ENCODE measurements around the gene ZNF425. TPM values are rescaled to one million over a fixed set of nuclear protein-coding genes. Genes with fewer than 3 reads are reported as not detected.
"Not testable (repeated sequence)": the region's sequence is repeated elsewhere in the genome, so short reads cannot be mapped to it uniquely, and the experiment has no call there.

Gene ZNF425
- total and polyA plus RNA-seq, 5 donors from 2014 or later: 0.35 to 1.4 (median 0.65) TPM

- Histone ChIP-seq H3K27ac (ENCODE audit: insufficient read depth, low read length, poor library complexity, severe bottlenecking) (no peak overlapping the region), H3K27me3 (ENCODE audit: control insufficient read depth, insufficient read depth, low read length) (no peaks in the 10 kb centered on the region), H3K36me3 (ENCODE audit: control insufficient read depth, insufficient read depth, low read length) (no peaks in the 10 kb centered on the region), H3K9me3 (ENCODE audit: control insufficient read depth in 2 of 2, low read length in 2 of 2) (no peaks in the 10 kb centered on the region), H3K4me1 (ENCODE audit: control insufficient read depth, insufficient read depth, low read length, poor library complexity, severe bottlenecking) (no peaks in the 10 kb centered on the region), H3K4me3 (ENCODE audit: low read depth, low read length) (no peak overlapping the region)
- Mint-ChIP-seq H3K27me3 (no peaks in the 10 kb centered on the region), H3K9me3 (no peaks in the 10 kb centered on the region), H3K4me1 (peaks cover 0 to 3% (median 0%) of the 10 kb centered on the region in 4 donors), H3K27ac (no peak overlapping the region), H3K4me3 (no peak overlapping the region), H3K36me3 (peaks cover 4% of the 10 kb centered on the region)
- ATAC-seq (ENCODE audit: low read depth in 2 of 2) (no peak), DNase-seq (no peak)
Measured at GRCh38 chr7:149099058-149099457, 27.1 kb downstream of the ZNF425 start.

- H3K27me3 ChIP-seq (ENCODE audit: control insufficient read depth, insufficient read depth, low read length): no peaks in the 10 kb centered on the region
- ATAC-seq (ENCODE audit: low read depth in 2 of 2) (no peak), DNase-seq (no peak)
- H3K4me1 ChIP-seq (ENCODE audit: control insufficient read depth, insufficient read depth, low read length, poor library complexity, severe bottlenecking): no peaks in the 10 kb centered on the region
- H3K36me3 Mint-ChIP-seq: no peaks in the 10 kb centered on the region
- no peaks in the 10 kb centered on the region for H3K9me3 ChIP-seq (ENCODE audit: control insufficient read depth in 2 of 2, low read length in 2 of 2)
- no peak overlapping the region for H3K4me3 ChIP-seq (ENCODE audit: low read depth, low read length)
- H3K27me3 Mint-ChIP-seq: no peaks in the 10 kb centered on the region
- H3K4me3 Mint-ChIP-seq: peak overlapping the region in 1 of 4 donors; percentile 2
- H3K27ac Mint-ChIP-seq: peak overlapping the region in 1 of 3 donors; percentile 62
- H3K9me3 Mint-ChIP-seq: no peaks in the 10 kb centered on the region
- H3K4me1 Mint-ChIP-seq: no peaks in the 10 kb centered on the region
- no peak overlapping the region for H3K27ac ChIP-seq (ENCODE audit: insufficient read depth, low read length, poor library complexity, severe bottlenecking)
- H3K36me3 ChIP-seq (ENCODE audit: control insufficient read depth, insufficient read depth, low read length): no peaks in the 10 kb centered on the region
Measured at GRCh38 chr7:149097088-149097487, 29.0 kb downstream of the ZNF425 start.

GRCh38 chr7:149093228-149093627, 32.9 kb downstream of the ZNF425 start:
- ATAC-seq (ENCODE audit: low read depth in 2 of 2) (no peak), DNase-seq (no peak)
- Histone ChIP-seq H3K4me3 (ENCODE audit: low read depth, low read length) (no peak overlapping the region), H3K36me3 (ENCODE audit: control insufficient read depth, insufficient read depth, low read length) (no peaks in the 10 kb centered on the region), H3K9me3 (ENCODE audit: control insufficient read depth in 2 of 2, low read length in 2 of 2) (no peaks in the 10 kb centered on the region), H3K4me1 (ENCODE audit: control insufficient read depth, insufficient read depth, low read length, poor library complexity, severe bottlenecking) (peaks cover 9% of the 10 kb centered on the region), H3K27ac (ENCODE audit: insufficient read depth, low read length, poor library complexity, severe bottlenecking) (no peak overlapping the region), H3K27me3 (ENCODE audit: control insufficient read depth, insufficient read depth, low read length) (no peaks in the 10 kb centered on the region)
- Mint-ChIP-seq H3K36me3 (no peaks in the 10 kb centered on the region), H3K9me3 (no peaks in the 10 kb centered on the region), H3K27ac (no peak overlapping the region), H3K4me3 (peak overlapping the region in 1 of 4 donors; percentile 89), H3K4me1 (peaks cover 0 to 25% (median 14%) of the 10 kb centered on the region in 4 donors), H3K27me3 (no peaks in the 10 kb centered on the region)

- H3K27me3 ChIP-seq (ENCODE audit: control insufficient read depth, insufficient read depth, low read length); H3K4me1 ChIP-seq (ENCODE audit: control insufficient read depth, insufficient read depth, low read length, poor library complexity, severe bottlenecking); DNase-seq; H3K9me3 Mint-ChIP-seq; H3K36me3 ChIP-seq (ENCODE audit: control insufficient read depth, insufficient read depth, low read length); H3K27ac ChIP-seq (ENCODE audit: insufficient read depth, low read length, poor library complexity, severe bottlenecking); ATAC-seq (ENCODE audit: low read depth in 2 of 2); H3K36me3 Mint-ChIP-seq; H3K4me3 ChIP-seq (ENCODE audit: low read depth, low read length); H3K9me3 ChIP-seq (ENCODE audit: control insufficient read depth in 2 of 2, low read length in 2 of 2); H3K27me3 Mint-ChIP-seq: not testable (repeated sequence)
- H3K4me1 Mint-ChIP-seq: peaks cover 3 to 32% (median 19%) of the 10 kb centered on the region in 4 donors
- peak overlapping the region in 1 of 3 donors; percentile 90 for H3K27ac Mint-ChIP-seq
- peak overlapping the region; percentile 52 to 89 (median 72) for H3K4me3 Mint-ChIP-seq
Measured at GRCh38 chr7:149092244-149092643, 33.9 kb downstream of the ZNF425 start.

- Mint-ChIP-seq H3K9me3 (peaks cover 0 to 3% (median 0%) of the 10 kb centered on the region in 7 donors), H3K36me3 (peaks cover 10% of the 10 kb centered on the region), H3K4me3 (peak within 1 kb of the TSS; percentile 89 to 100 (median 98)), H3K27ac (peak within 1 kb of the TSS; percentile 99 to 100 (median 99)), H3K4me1 (peaks cover 4 to 43% (median 24%) of the 10 kb centered on the region in 4 donors), H3K27me3 (no peaks in the 10 kb centered on the region)
- peaks cover 9% of the 10 kb centered on the region for H3K4me1 ChIP-seq (ENCODE audit: control insufficient read depth, insufficient read depth, low read length, poor library complexity, severe bottlenecking)
- no peaks in the 10 kb centered on the region for H3K27me3 ChIP-seq (ENCODE audit: control insufficient read depth, insufficient read depth, low read length)
- no peaks in the 10 kb centered on the region for H3K9me3 ChIP-seq (ENCODE audit: control insufficient read depth in 2 of 2, low read length in 2 of 2)
- no peaks in the 10 kb centered on the region for H3K36me3 ChIP-seq (ENCODE audit: control insufficient read depth, insufficient read depth, low read length)
- peak within 1 kb of the TSS; percentile 89 for H3K27ac ChIP-seq (ENCODE audit: insufficient read depth, low read length, poor library complexity, severe bottlenecking)
- ATAC-seq (ENCODE audit: low read depth in 2 of 2) (peak; percentile 88 to 92), DNase-seq (peak; percentile 87 to 94 (median 91))
- peak within 1 kb of the TSS; percentile 94 for H3K4me3 ChIP-seq (ENCODE audit: low read depth, low read length)
Measured at GRCh38 chr7:149090397-149091195, 35.5 kb downstream of the ZNF425 start, which contains the start of gene ZNF786. TSS of gene ZNF786 (minus strand) at chr7:149090718. CDS start at chr7:149090640, 78 bp downstream.

- Mint-ChIP-seq H3K27ac (no peak overlapping the region), H3K4me3 (peak overlapping the region; percentile 31 to 81 (median 56))
- peaks cover 3% of the 10 kb centered on the region for H3K36me3 ChIP-seq (ENCODE audit: control insufficient read depth, insufficient read depth, low read length)
Measured at GRCh38 chr7:149087376-149087775, 38.7 kb downstream of the ZNF425 start.

GRCh38 chr7:149085866-149086265, 40.3 kb downstream of the ZNF425 start:
- peaks cover 0 to 6% (median 0%) of the 10 kb centered on the region in 7 donors for H3K9me3 Mint-ChIP-seq
- ATAC-seq (ENCODE audit: low read depth in 2 of 2): no peak

More at GRCh38 chr7:149087376-149087775, 38.7 kb downstream of the ZNF425 start:
- peaks cover 0 to 6% (median 0%) of the 10 kb centered on the region in 7 donors for H3K9me3 Mint-ChIP-seq
- Histone ChIP-seq H3K27ac (ENCODE audit: insufficient read depth, low read length, poor library complexity, severe bottlenecking) (no peak overlapping the region), H3K27me3 (ENCODE audit: control insufficient read depth, insufficient read depth, low read length) (no peaks in the 10 kb centered on the region), H3K4me3 (ENCODE audit: low read depth, low read length) (no peak overlapping the region), H3K9me3 (ENCODE audit: control insufficient read depth in 2 of 2, low read length in 2 of 2) (no peaks in the 10 kb centered on the region), H3K4me1 (ENCODE audit: control insufficient read depth, insufficient read depth, low read length, poor library complexity, severe bottlenecking) (peaks cover 9% of the 10 kb centered on the region)
- H3K27me3 Mint-ChIP-seq: no peaks in the 10 kb centered on the region
- ATAC-seq (ENCODE audit: low read depth in 2 of 2) (no peak), DNase-seq (no peak)
- H3K4me1 Mint-ChIP-seq: peaks cover 13 to 50% (median 26%) of the 10 kb centered on the region in 4 donors
- peaks cover 24% of the 10 kb centered on the region for H3K36me3 Mint-ChIP-seq

More at GRCh38 chr7:149085866-149086265, 40.3 kb downstream of the ZNF425 start:
- Histone ChIP-seq H3K9me3 (ENCODE audit: control insufficient read depth in 2 of 2, low read length in 2 of 2) (no peaks in the 10 kb centered on the region), H3K4me1 (ENCODE audit: control insufficient read depth, insufficient read depth, low read length, poor library complexity, severe bottlenecking) (peaks cover 9% of the 10 kb centered on the region), H3K36me3 (ENCODE audit: control insufficient read depth, insufficient read depth, low read length) (peaks cover 3% of the 10 kb centered on the region), H3K27ac (ENCODE audit: insufficient read depth, low read length, poor library complexity, severe bottlenecking) (no peak overlapping the region), H3K27me3 (ENCODE audit: control insufficient read depth, insufficient read depth, low read length) (no peaks in the 10 kb centered on the region), H3K4me3 (ENCODE audit: low read depth, low read length) (no peak overlapping the region)
- peak overlapping the region in 2 of 4 donors; percentile 28 to 36 for H3K4me3 Mint-ChIP-seq
- no peaks in the 10 kb centered on the region for H3K27me3 Mint-ChIP-seq
- peaks cover 25% of the 10 kb centered on the region for H3K36me3 Mint-ChIP-seq
- H3K27ac Mint-ChIP-seq: peak overlapping the region in 2 of 3 donors; percentile 44 to 50
- H3K4me1 Mint-ChIP-seq: peaks cover 13 to 52% (median 27%) of the 10 kb centered on the region in 4 donors
- no peak for DNase-seq
